ENCODE results near the gene CDH8.

CDH8 gene

GRCh38 chr16:61823326-61823725, 212.9 kb downstream of the CDH8 start:
- no peak for TF ChIP-seq CTCF (IDR thresholded peaks at IDR 0.05)
- H3K4me3 ChIP-seq: no peak overlapping the region
- no peaks in the 10 kb centered on the region for H3K27me3 ChIP-seq
- no peaks in the 10 kb centered on the region for H3K36me3 ChIP-seq
- intact Hi-C loops (cut with DNase I; ENCODE audit: low total_unique reads): no loop called here
- no peaks in the 10 kb centered on the region for H3K9me3 ChIP-seq
- no peak for DNase-seq
- H3K27ac ChIP-seq: no peak overlapping the region
- no peaks in the 10 kb centered on the region for H3K4me1 ChIP-seq

GRCh38 chr16:61820820-61821219, 215.4 kb downstream of the CDH8 start:
- Histone ChIP-seq H3K27ac (no peak overlapping the region), H3K36me3 (no peaks in the 10 kb centered on the region), H3K4me3 (no peak overlapping the region), H3K4me1 (no peaks in the 10 kb centered on the region), H3K27me3 (no peaks in the 10 kb centered on the region), H3K9me3 (no peaks in the 10 kb centered on the region)
- no peak for DNase-seq
- TF ChIP-seq CTCF (IDR thresholded peaks at IDR 0.05): no peak
- intact Hi-C loops (cut with DNase I; ENCODE audit: low total_unique reads): no loop called here

- H3K36me3 ChIP-seq: no peaks in the 10 kb centered on the region
- DNase-seq: no peak
- intact Hi-C loops (cut with DNase I; ENCODE audit: low total_unique reads): no loop called here
- no peaks in the 10 kb centered on the region for H3K4me1 ChIP-seq
- no peak overlapping the region for H3K4me3 ChIP-seq
- H3K27me3 ChIP-seq: no peaks in the 10 kb centered on the region
- no peaks in the 10 kb centered on the region for H3K9me3 ChIP-seq
- no peak overlapping the region for H3K27ac ChIP-seq
- TF ChIP-seq CTCF (IDR thresholded peaks at IDR 0.05): no peak
These were observed 215.8 kb downstream of the CDH8 start for GRCh38 chr16:61820398-61820797.

GRCh38 chr16:61818850-61819249, 217.4 kb downstream of the CDH8 start:
- no peak for TF ChIP-seq CTCF (IDR thresholded peaks at IDR 0.05)
- no peak overlapping the region for H3K4me3 ChIP-seq
- H3K4me1 ChIP-seq: no peaks in the 10 kb centered on the region
- no peaks in the 10 kb centered on the region for H3K27me3 ChIP-seq
- H3K9me3 ChIP-seq: no peaks in the 10 kb centered on the region
- DNase-seq: no peak
- no peak overlapping the region for H3K27ac ChIP-seq
- intact Hi-C loops (cut with DNase I; ENCODE audit: low total_unique reads): no loop called here
- no peaks in the 10 kb centered on the region for H3K36me3 ChIP-seq

- Histone ChIP-seq H3K4me3 (no peak overlapping the region), H3K4me1 (no peaks in the 10 kb centered on the region), H3K27ac (no peak overlapping the region), H3K27me3 (no peaks in the 10 kb centered on the region), H3K36me3 (no peaks in the 10 kb centered on the region), H3K9me3 (no peaks in the 10 kb centered on the region)
- DNase-seq: no peak
- intact Hi-C loops (cut with DNase I; ENCODE audit: low total_unique reads): no loop called here
- TF ChIP-seq CTCF (IDR thresholded peaks at IDR 0.05): no peak
These were observed 218.5 kb downstream of the CDH8 start for GRCh38 chr16:61817583-61818278.

Measured in tibial artery (tissue), 4 donors.